GM21447 (cell line): Measurements from ENCODE around the gene SLC25A19.
A peak's percentile ranks its signal among the peaks of the same experiment; 100 is the strongest.
"Not testable (repeated sequence)": the region's sequence is repeated elsewhere in the genome, so short reads cannot be mapped to it uniquely, and the experiment has no call there.

Experiments
- ATAC-seq: cut with Tn5 transposase; IDR thresholded peaks from one replicate; pipeline ENCODE4 v1.9.1; 2021; ENCODE audit not compliant: unreplicated experiment

The SLC25A19 gene

GRCh38 chr17:75301502-75302206 lies 12.4 kb upstream of the SLC25A19 start:
- ATAC-seq = no peak

- ATAC-seq = no peak
Observed at GRCh38 chr17:75301049-75301448, 11.8 kb upstream of the SLC25A19 start.

- no peak for ATAC-seq
Observed at GRCh38 chr17:75300280-75300679, 11.0 kb upstream of the SLC25A19 start.

- peak; percentile 61 for ATAC-seq
Observed at GRCh38 chr17:75295201-75296158, 6.2 kb upstream of the SLC25A19 start.

GRCh38 chr17:75292810-75293448 lies 3.7 kb upstream of the SLC25A19 start:
- ATAC-seq = not testable (repeated sequence)

GRCh38 chr17:75289832-75290337 lies 652 bp upstream of the SLC25A19 start:
- peak; percentile 36 for ATAC-seq

- ATAC-seq = peak; percentile 8
Observed at GRCh38 chr17:75288770-75289114, 491 bp downstream of the SLC25A19 start.

- no peak for ATAC-seq
Observed at GRCh38 chr17:75288359-75288758, 874 bp downstream of the SLC25A19 start.

GRCh38 chr17:75287221-75287620 lies 2.0 kb downstream of the SLC25A19 start:
- no peak for ATAC-seq

- no peak for ATAC-seq
Observed at GRCh38 chr17:75285123-75285522, 4.1 kb downstream of the SLC25A19 start.

- ATAC-seq = not testable (repeated sequence)
Observed at GRCh38 chr17:75280189-75280588, 9.0 kb downstream of the SLC25A19 start.

- no peak for ATAC-seq
Observed at GRCh38 chr17:75277664-75278071, 11.6 kb downstream of the SLC25A19 start.

- ATAC-seq = no peak
Observed at GRCh38 chr17:75273977-75274708, 15.1 kb downstream of the SLC25A19 start.

- no peak for ATAC-seq
Observed at GRCh38 chr17:75272848-75273184, 16.4 kb downstream of the SLC25A19 start.

GRCh38 chr17:75271955-75272847 lies 17.0 kb downstream of the SLC25A19 start:
- no peak for ATAC-seq

- ATAC-seq = peak; percentile 55
Observed at GRCh38 chr17:75271233-75271954, 17.8 kb downstream of the SLC25A19 start.

GRCh38 chr17:75270966-75271232 lies 18.3 kb downstream of the SLC25A19 start, which contains the start of gene MIF4GD:
MIF4GD (minus strand) TSS chr17:75271231; CDS start chr17:75270195, 1,036 bp downstream.
- ATAC-seq = no peak

- peak; percentile 43 for ATAC-seq
Observed at GRCh38 chr17:75270218-75270965, 18.8 kb downstream of the SLC25A19 start.

GRCh38 chr17:75269844-75270217 lies 19.4 kb downstream of the SLC25A19 start:
- ATAC-seq = no peak
